A204.1 (cell line): ENCODE results near the gene ACACA.
"Not testable (repeated sequence)": the region's sequence is repeated elsewhere in the genome, so short reads cannot be mapped to it uniquely, and the experiment has no call there.

Source experiments
- FAIRE-seq: peaks from 2 replicates; lab custom pipeline; 2012; peaks lifted over from hg19 to GRCh38; lab: Jason Lieb, UNC

The ACACA gene

GRCh38 chr17:37392024-37392590 is 14.5 kb downstream of the ACACA start:
- no peak for FAIRE-seq

GRCh38 chr17:37391146-37391545 is 15.5 kb downstream of the ACACA start:
- no peak for FAIRE-seq

GRCh38 chr17:37389160-37389559 is 17.5 kb downstream of the ACACA start:
- no peak for FAIRE-seq

- FAIRE-seq: no peak
These were observed 18.4 kb downstream of the ACACA start for GRCh38 chr17:37388266-37388665.

GRCh38 chr17:37386462-37386861 is 20.2 kb downstream of the ACACA start:
- no peak for FAIRE-seq

GRCh38 chr17:37385474-37385990 is 21.1 kb downstream of the ACACA start:
- FAIRE-seq: no peak

- no peak for FAIRE-seq
These were observed 22.0 kb downstream of the ACACA start for GRCh38 chr17:37384560-37385149.

- no peak for FAIRE-seq
These were observed 24.6 kb downstream of the ACACA start for GRCh38 chr17:37382056-37382455.

- FAIRE-seq: no peak
These were observed 30.9 kb downstream of the ACACA start, which contains the start of gene C17orf78 for GRCh38 chr17:37375706-37376105. Gene C17orf78 (plus strand): TSS chr17:37375985. CDS start chr17:37376093, 108 bp downstream.

GRCh38 chr17:37373530-37374159 is 33.0 kb downstream of the ACACA start:
- FAIRE-seq: no peak

GRCh38 chr17:37368577-37368976 is 38.1 kb downstream of the ACACA start:
- FAIRE-seq: no peak

GRCh38 chr17:37365589-37365988 is 41.0 kb downstream of the ACACA start:
- no peak for FAIRE-seq

GRCh38 chr17:37361543-37361942 is 45.1 kb downstream of the ACACA start:
- FAIRE-seq: no peak

GRCh38 chr17:37360632-37361031 is 46.0 kb downstream of the ACACA start:
- no peak for FAIRE-seq

GRCh38 chr17:37359682-37360188 is 46.9 kb downstream of the ACACA start:
- FAIRE-seq: no peak

- no peak for FAIRE-seq
These were observed 47.6 kb downstream of the ACACA start for GRCh38 chr17:37358830-37359681.

- no peak for FAIRE-seq
These were observed 48.4 kb downstream of the ACACA start for GRCh38 chr17:37358098-37358829.

GRCh38 chr17:37356796-37357569 is 49.7 kb downstream of the ACACA start:
- FAIRE-seq: not testable (repeated sequence)

- FAIRE-seq: not testable (repeated sequence)
These were observed 59.7 kb downstream of the ACACA start for GRCh38 chr17:37346863-37347402.

GRCh38 chr17:37344519-37344918 is 62.1 kb downstream of the ACACA start:
- no peak for FAIRE-seq

- FAIRE-seq: no peak
These were observed 64.0 kb downstream of the ACACA start for GRCh38 chr17:37342589-37342988.
